ENCODE measurements around the gene AMZ2. TPM values are rescaled to one million over a fixed set of nuclear protein-coding genes. Genes with fewer than 3 reads are reported as not detected.

AMZ2 gene
- total and polyA plus RNA-seq, 2 experiments from 2014 or later = 54.2 to 71.5 TPM

DNA sequence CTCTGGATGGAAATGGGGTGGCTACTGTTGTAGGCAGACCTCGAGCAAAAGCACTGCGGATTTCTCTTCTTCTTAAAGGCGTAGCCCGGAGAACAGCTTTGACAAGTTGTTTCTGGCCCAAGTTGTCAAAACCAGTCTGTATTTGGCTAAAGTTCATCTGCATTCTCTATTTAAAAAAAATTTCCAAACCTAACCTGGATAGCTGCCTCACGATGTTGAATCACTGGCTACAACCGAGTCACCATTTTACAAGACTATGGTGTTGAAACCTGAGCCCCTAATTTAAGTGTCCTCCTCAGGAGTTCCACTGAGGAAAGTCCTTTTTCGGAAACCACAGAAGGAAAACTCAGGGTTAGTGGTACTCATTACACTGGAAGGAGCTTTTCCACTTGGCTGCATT lies 41.6 kb downstream of the AMZ2 start:
- no peaks in the 10 kb centered on the region for H3K36me3 ChIP-seq (ENCODE audit: insufficient read depth)
- peaks cover 40% of the 10 kb centered on the region for H3K4me1 ChIP-seq (ENCODE audit: insufficient read depth)
- no peak overlapping the region for H3K27ac ChIP-seq (ENCODE audit: low read depth)
- Mint-ChIP-seq H3K4me1 (peaks cover 42% of the 10 kb centered on the region), H3K27ac (no peak overlapping the region), H3K9me3 (no peaks in the 10 kb centered on the region), H3K27me3 (ENCODE audit: insufficient read depth, low read depth, poor library complexity) (peaks cover 38% of the 10 kb centered on the region), H3K36me3 (ENCODE audit: low read depth) (no peaks in the 10 kb centered on the region; the same call in 2 of the 3 replicates), H3K4me3 (peak overlapping the region; percentile 81)
- H3K27me3 ChIP-seq (ENCODE audit: insufficient read depth) = peaks cover 55% of the 10 kb centered on the region
- no peaks in the 10 kb centered on the region for H3K9me2 ChIP-seq (ENCODE audit: insufficient read depth)
- H3K4me3 ChIP-seq = peak overlapping the region; percentile 86
- DNase-seq (ENCODE audit: low spot score) (no peak), ATAC-seq (no peak)
- peak overlapping the region; percentile 82 for H3K4me2 ChIP-seq
- no peak for TF ChIP-seq NANOG (IDR thresholded peaks at IDR 0.05; ENCODE audit: borderline replicate concordance)
- TF ChIP-seq EZH2phosphoT487 (IDR thresholded peaks at IDR 0.05; ENCODE audit: unreplicated experiment) = no peak
- TF ChIP-seq CTCF (conservative IDR thresholded peaks at IDR 0.05; ENCODE audit: low read depth in 2 of 2) = no peak
- TF ChIP-seq, protein P1, sequence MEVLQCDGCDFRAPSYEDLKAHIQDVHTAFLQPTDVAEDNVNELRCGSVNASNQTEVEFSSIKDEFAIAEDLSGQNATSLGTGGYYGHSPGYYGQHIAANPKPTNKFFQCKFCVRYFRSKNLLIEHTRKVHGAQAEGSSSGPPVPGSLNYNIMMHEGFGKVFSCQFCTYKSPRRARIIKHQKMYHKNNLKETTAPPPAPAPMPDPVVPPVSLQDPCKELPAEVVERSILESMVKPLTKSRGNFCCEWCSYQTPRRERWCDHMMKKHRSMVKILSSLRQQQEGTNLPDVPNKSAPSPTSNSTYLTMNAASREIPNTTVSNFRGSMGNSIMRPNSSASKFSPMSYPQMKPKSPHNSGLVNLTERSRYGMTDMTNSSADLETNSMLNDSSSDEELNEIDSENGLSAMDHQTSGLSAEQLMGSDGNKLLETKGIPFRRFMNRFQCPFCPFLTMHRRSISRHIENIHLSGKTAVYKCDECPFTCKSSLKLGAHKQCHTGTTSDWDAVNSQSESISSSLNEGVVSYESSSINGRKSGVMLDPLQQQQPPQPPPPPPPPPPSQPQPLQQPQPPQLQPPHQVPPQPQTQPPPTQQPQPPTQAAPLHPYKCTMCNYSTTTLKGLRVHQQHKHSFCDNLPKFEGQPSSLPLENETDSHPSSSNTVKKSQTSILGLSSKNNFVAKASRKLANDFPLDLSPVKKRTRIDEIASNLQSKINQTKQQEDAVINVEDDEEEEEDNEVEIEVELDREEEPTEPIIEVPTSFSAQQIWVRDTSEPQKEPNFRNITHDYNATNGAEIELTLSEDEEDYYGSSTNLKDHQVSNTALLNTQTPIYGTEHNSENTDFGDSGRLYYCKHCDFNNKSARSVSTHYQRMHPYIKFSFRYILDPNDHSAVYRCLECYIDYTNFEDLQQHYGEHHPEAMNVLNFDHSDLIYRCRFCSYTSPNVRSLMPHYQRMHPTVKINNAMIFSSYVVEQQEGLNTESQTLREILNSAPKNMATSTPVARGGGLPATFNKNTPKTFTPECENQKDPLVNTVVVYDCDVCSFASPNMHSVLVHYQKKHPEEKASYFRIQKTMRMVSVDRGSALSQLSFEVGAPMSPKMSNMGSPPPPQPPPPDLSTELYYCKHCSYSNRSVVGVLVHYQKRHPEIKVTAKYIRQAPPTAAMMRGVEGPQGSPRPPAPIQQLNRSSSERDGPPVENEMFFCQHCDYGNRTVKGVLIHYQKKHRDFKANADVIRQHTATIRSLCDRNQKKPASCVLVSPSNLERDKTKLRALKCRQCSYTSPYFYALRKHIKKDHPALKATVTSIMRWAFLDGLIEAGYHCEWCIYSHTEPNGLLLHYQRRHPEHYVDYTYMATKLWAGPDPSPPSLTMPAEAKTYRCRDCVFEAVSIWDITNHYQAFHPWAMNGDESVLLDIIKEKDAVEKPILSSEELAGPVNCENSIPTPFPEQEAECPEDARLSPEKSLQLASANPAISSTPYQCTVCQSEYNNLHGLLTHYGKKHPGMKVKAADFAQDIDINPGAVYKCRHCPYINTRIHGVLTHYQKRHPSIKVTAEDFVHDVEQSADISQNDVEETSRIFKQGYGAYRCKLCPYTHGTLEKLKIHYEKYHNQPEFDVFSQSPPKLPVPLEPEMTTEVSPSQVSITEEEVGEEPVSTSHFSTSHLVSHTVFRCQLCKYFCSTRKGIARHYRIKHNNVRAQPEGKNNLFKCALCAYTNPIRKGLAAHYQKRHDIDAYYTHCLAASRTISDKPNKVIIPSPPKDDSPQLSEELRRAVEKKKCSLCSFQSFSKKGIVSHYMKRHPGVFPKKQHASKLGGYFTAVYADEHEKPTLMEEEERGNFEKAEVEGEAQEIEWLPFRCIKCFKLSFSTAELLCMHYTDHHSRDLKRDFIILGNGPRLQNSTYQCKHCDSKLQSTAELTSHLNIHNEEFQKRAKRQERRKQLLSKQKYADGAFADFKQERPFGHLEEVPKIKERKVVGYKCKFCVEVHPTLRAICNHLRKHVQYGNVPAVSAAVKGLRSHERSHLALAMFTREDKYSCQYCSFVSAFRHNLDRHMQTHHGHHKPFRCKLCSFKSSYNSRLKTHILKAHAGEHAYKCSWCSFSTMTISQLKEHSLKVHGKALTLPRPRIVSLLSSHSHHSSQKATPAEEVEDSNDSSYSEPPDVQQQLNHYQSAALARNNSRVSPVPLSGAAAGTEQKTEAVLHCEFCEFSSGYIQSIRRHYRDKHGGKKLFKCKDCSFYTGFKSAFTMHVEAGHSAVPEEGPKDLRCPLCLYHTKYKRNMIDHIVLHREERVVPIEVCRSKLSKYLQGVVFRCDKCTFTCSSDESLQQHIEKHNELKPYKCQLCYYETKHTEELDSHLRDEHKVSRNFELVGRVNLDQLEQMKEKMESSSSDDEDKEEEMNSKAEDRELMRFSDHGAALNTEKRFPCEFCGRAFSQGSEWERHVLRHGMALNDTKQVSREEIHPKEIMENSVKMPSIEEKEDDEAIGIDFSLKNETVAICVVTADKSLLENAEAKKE (CRISPR knock-in tag; IDR thresholded peaks at IDR 0.05) = no peak
- no peak for TF ChIP-seq STAT1 (IDR thresholded peaks at IDR 0.05; ENCODE audit: unreplicated experiment)
- no peak for TF ChIP-seq ETS1 (IDR thresholded peaks at IDR 0.05)
- TF ChIP-seq CREB1 (CRISPR knock-in tag; IDR thresholded peaks at IDR 0.05; ENCODE audit: low read depth) = no peak
- TF ChIP-seq ZNF114 (CRISPR knock-in tag; IDR thresholded peaks at IDR 0.05) = no peak
- TF ChIP-seq JUNB (IDR thresholded peaks at IDR 0.05; ENCODE audit: unreplicated experiment) = no peak
- H3F3A ChIP-seq (replicated peaks; ENCODE audit: low read depth) = peaks cover 9% of the 10 kb centered on the region
- no peak overlapping the region for H2AFZ ChIP-seq
- no peaks in the 10 kb centered on the region for H3K79me2 ChIP-seq (replicated peaks; ENCODE audit: insufficient read depth)
- no peaks in the 10 kb centered on the region for H4K20me1 ChIP-seq (replicated peaks; ENCODE audit: insufficient read depth)

Measured in GM23338 (cell line).